Mesangial cell (primary cell): Measurements from ENCODE around the gene TYR. TPM values are rescaled to one million over a fixed set of nuclear protein-coding genes. Genes with fewer than 3 reads are reported as not detected.

ENCODE experiments used
- total RNA-seq: library from RNA; depleted of rRNA; stranded (reverse); fragments of >200 nt; gene quantifications from 2 replicates; pipeline ENCODE4 v1.2.3, GENCODE V29; 2015

Gene TYR
- not detected in 2 replicates for total RNA-seq

GRCh38 chr11:89177691-89178231 lies at the start of gene TYR:
TYR (plus strand) TSS chr11:89177875; CDS start chr11:89177954, 79 bp downstream.

Other genes starting within 250 kb of the TYR start
- under 0.01 and 0.13 TPM in 2 replicates for gene GRM5, start 111.9 kb upstream of the TYR start, total RNA-seq